Chondrocyte (in vitro differentiated cells): ENCODE measurements around the gene PSMD7. TPM values are rescaled to one million over a fixed set of nuclear protein-coding genes. Genes with fewer than 3 reads are reported as not detected.

ENCODE experiments used
- DNase-seq: peaks from one replicate; pipeline ENCODE4 v3.0.0; 2021; ENCODE audit warnings: mixed read lengths, low spot score
- H3K27ac Mint-ChIP-seq: one replicate; pipeline ENCODE4 v1.8.0; 2021; ENCODE audit warnings: mild to moderate bottlenecking, moderate library complexity, mixed read lengths; ENCODE audit not compliant: unreplicated experiment
- H3K27me3 Mint-ChIP-seq: 2 replicates; pipeline ENCODE4 v1.8.0; 2021; ENCODE audit warnings: low read depth, mixed read lengths
- H3K36me3 Mint-ChIP-seq: 2 replicates; pipeline ENCODE4 v1.8.0; 2021; ENCODE audit warnings: low read depth, mixed read lengths
- H3K4me1 Mint-ChIP-seq: 2 replicates; pipeline ENCODE4 v1.8.0; 2021; ENCODE audit warnings: low read depth, mild to moderate bottlenecking, mixed read lengths
- H3K4me3 Mint-ChIP-seq: one replicate; pipeline ENCODE4 v1.8.0; 2021; ENCODE audit warnings: mild to moderate bottlenecking, moderate library complexity, mixed read lengths; ENCODE audit not compliant: unreplicated experiment
- H3K9me3 Mint-ChIP-seq: 2 replicates; pipeline ENCODE4 v1.8.0; 2021; ENCODE audit warnings: low read depth, mixed read lengths
- total RNA-seq: library from RNA; stranded (reverse); gene quantifications from 3 replicates; pipeline ENCODE4 v1.2.1, GENCODE V29; 2021
- TF ChIP-seq, protein P1 (sequence below): fragments of 200-600 bp; sonication (generic); IDR thresholded peaks from 2 replicates; pipeline ENCODE4 v1.5.0; 2021; ENCODE audit warnings: antibody characterized with exemption, mild to moderate bottlenecking, moderate library complexity

Gene PSMD7
- total RNA-seq, 1 donor from 2014 or later = 76.4 TPM

DNA sequence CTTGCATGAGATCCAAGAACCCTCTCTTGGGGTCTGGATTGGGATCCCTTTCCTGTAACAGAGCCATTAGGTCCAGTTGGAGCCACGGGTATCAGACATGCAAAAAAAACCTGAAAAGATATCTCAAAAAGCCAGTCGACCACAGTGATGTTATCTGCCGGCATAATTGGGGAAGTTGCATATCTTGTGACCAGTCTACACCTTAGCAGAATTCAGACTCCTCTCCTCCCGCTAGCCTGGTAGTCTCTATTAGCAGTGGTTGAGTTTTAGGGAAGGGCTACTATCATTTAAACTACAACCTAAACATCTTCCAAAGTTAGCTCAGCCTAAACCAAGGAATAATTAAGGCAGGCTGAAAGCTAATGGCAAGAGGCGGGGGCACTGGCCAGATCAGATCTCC lies 16.2 kb upstream of the PSMD7 start:
- no peak overlapping the region for H3K27ac Mint-ChIP-seq
- TF ChIP-seq, protein P1, sequence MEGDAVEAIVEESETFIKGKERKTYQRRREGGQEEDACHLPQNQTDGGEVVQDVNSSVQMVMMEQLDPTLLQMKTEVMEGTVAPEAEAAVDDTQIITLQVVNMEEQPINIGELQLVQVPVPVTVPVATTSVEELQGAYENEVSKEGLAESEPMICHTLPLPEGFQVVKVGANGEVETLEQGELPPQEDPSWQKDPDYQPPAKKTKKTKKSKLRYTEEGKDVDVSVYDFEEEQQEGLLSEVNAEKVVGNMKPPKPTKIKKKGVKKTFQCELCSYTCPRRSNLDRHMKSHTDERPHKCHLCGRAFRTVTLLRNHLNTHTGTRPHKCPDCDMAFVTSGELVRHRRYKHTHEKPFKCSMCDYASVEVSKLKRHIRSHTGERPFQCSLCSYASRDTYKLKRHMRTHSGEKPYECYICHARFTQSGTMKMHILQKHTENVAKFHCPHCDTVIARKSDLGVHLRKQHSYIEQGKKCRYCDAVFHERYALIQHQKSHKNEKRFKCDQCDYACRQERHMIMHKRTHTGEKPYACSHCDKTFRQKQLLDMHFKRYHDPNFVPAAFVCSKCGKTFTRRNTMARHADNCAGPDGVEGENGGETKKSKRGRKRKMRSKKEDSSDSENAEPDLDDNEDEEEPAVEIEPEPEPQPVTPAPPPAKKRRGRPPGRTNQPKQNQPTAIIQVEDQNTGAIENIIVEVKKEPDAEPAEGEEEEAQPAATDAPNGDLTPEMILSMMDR = no peak
- no peaks in the 10 kb centered on the region for H3K4me1 Mint-ChIP-seq
- H3K36me3 Mint-ChIP-seq = peaks cover 5% of the 10 kb centered on the region
- H3K4me3 Mint-ChIP-seq = no peak overlapping the region
- peaks cover 2% of the 10 kb centered on the region for H3K9me3 Mint-ChIP-seq
- peaks cover 24% of the 10 kb centered on the region for H3K27me3 Mint-ChIP-seq
- no peak for DNase-seq

DNA sequence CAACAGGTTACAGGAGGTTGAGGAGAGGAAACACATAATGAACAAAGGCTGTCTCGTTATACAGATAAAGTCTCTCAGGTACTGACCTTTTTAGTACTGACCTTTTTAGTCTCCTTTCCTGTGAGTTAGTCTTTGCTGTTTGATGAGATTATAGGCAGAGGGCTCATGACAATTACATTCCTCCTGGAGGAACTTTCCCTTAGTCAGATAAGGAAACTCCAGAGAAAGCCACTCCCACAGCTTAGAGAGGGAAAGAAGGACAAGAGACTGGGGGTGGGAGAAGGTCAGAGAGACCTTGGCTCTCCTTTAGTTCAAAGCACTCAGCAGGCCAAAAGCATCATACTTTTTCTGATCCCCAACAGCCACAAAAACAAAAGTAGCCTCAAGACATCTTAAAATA lies 15.3 kb upstream of the PSMD7 start:
- no peak for DNase-seq
- Mint-ChIP-seq H3K36me3 (peaks cover 5% of the 10 kb centered on the region), H3K4me1 (no peaks in the 10 kb centered on the region), H3K27ac (no peak overlapping the region), H3K27me3 (peaks cover 19% of the 10 kb centered on the region), H3K9me3 (peaks cover 2% of the 10 kb centered on the region), H3K4me3 (no peak overlapping the region)
- TF ChIP-seq, protein P1 = no peak

DNA sequence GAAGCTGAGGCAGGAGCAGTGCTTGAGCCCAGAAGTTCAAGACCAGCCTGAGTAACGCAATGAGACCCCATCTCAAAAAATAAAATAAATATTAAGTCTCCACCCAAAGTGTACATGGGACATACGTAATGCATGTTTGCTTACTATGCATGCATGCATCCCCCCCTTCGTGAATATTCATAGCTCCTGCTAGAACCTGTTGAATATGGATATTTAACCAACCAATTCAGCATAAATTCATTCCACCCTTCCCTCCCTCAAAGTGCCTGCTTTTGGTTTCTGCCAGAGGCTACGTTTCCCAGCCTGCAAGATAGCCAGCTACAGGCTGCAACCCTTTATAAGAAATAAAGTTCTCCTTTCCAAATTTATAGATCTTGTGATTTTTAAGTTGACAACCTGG lies 12.9 kb upstream of the PSMD7 start:
- peaks cover 6% of the 10 kb centered on the region for H3K27me3 Mint-ChIP-seq
- TF ChIP-seq, protein P1 = no peak
- DNase-seq = no peak
- H3K4me3 Mint-ChIP-seq = no peak overlapping the region
- H3K9me3 Mint-ChIP-seq = peaks cover 2% of the 10 kb centered on the region
- no peak overlapping the region for H3K27ac Mint-ChIP-seq
- no peaks in the 10 kb centered on the region for H3K4me1 Mint-ChIP-seq
- peaks cover 5% of the 10 kb centered on the region for H3K36me3 Mint-ChIP-seq

DNA sequence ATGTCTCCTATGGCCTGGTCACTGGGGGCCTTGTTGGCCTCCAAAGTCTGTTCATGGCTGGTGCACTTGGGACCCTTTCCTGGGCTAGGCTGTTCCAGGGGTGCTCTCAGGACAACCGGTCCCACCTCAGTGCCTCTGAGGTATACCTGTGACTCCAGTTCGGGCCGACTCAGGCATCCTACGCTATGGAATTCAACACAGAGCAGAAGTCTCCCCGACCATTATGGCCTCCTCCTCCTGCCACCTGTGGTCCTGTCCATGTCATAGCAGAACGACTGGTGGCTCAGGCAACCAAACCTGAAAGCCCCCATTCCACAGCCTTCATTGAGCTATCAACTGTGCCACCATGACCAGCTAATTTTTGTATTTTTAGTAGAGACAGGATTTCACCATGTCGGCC lies 8.5 kb upstream of the PSMD7 start:
- peaks cover 12% of the 10 kb centered on the region for H3K9me3 Mint-ChIP-seq
- no peaks in the 10 kb centered on the region for H3K27me3 Mint-ChIP-seq
- H3K27ac Mint-ChIP-seq = no peak overlapping the region
- H3K4me1 Mint-ChIP-seq = no peaks in the 10 kb centered on the region
- no peak for DNase-seq
- peaks cover 4% of the 10 kb centered on the region for H3K36me3 Mint-ChIP-seq
- TF ChIP-seq, protein P1 = no peak
- H3K4me3 Mint-ChIP-seq = no peak overlapping the region

DNA sequence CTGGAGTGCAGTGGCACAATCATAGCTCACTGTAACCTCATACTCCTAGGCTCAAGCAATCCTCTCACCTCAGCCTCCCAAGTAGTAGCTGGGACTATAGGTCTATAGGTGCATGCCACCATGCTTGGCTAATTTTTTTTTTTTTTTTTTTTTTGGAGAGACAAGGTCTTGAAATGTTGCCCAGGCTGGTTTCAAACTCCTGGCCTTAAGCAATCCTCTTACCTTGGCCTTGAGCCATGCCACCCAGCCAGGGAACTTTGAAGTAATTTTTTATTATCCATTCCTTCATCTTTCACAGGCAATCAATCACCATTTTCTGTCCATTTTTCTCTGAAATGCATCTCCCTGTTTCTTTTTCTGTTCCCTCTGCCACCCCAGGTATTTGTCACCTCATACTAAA lies 6.3 kb upstream of the PSMD7 start:
- Mint-ChIP-seq H3K27ac (no peak overlapping the region), H3K27me3 (no peaks in the 10 kb centered on the region), H3K4me1 (peaks cover 3% of the 10 kb centered on the region), H3K36me3 (peaks cover 4% of the 10 kb centered on the region), H3K4me3 (no peak overlapping the region), H3K9me3 (peaks cover 12% of the 10 kb centered on the region)
- TF ChIP-seq, protein P1 = no peak
- no peak for DNase-seq
